Activated T-cell treated with anti-CD3 and anti-CD28 coated beads, Interleukin-2, amount 50 U/mL, for 72 hours (primary cell): ENCODE data around the gene RNASE13. TPM values are rescaled to one million over a fixed set of nuclear protein-coding genes. Genes with fewer than 3 reads are reported as not detected.
A peak's percentile ranks its signal among the peaks of the same experiment; 100 is the strongest.

Experiments used
- ATAC-seq, 2 donors: fragments of 150-1000 bp; cut with Tn5 transposase; replicated peaks in 1 of 2; 2 replicates each; pipeline ENCODE4 v1.10.0; 2021; ENCODE audit warnings: moderate library complexity in 2 of 2, mild to moderate bottlenecking in 1 of 2
- DNase-seq, 2 donors: peaks; one replicate each; pipeline ENCODE4 v3.0.0; 2021 to 2022; ENCODE audit warnings: mixed read lengths in 1 of 2
- H3K27ac Mint-ChIP-seq: one replicate; pipeline ENCODE4 v1.8.0; 2022; ENCODE audit warnings: mild to moderate bottlenecking, moderate library complexity, mixed read lengths
- H3K27me3 Mint-ChIP-seq: one replicate; pipeline ENCODE4 v1.8.0; 2022; ENCODE audit warnings: low read depth, mixed read lengths
- H3K36me3 Mint-ChIP-seq, 2 donors: one replicate each; pipeline ENCODE4 v1.8.0; 2022; ENCODE audit warnings: mixed read lengths in 2 of 2, mild to moderate bottlenecking in 1 of 2; ENCODE audit not compliant: insufficient read depth in 2 of 2
- H3K4me1 Mint-ChIP-seq: one replicate; pipeline ENCODE4 v1.8.0; 2022; ENCODE audit warnings: low read depth, mixed read lengths
- H3K4me3 Mint-ChIP-seq, 2 donors: one replicate each; pipeline ENCODE4 v1.8.0; 2022; ENCODE audit warnings: mild to moderate bottlenecking in 2 of 2, mixed read lengths in 2 of 2, moderate library complexity in 2 of 2
- H3K9me3 Mint-ChIP-seq, 2 donors: one replicate each; pipeline ENCODE4 v1.8.0; 2022; ENCODE audit warnings: mixed read lengths in 2 of 2
- total RNA-seq, 2 donors: library from RNA; stranded (reverse); gene quantifications; one replicate each; pipeline ENCODE4 v1.2.3, GENCODE V29; 2022

Gene RNASE13
- total RNA-seq, 2 donors from 2014 or later: not detected

GRCh38 chr14:21030531-21030930, 4.1 kb downstream of the RNASE13 start:
- no peaks in the 10 kb centered on the region for H3K27me3 Mint-ChIP-seq
- no peak overlapping the region for H3K4me3 Mint-ChIP-seq
- H3K36me3 Mint-ChIP-seq: no peaks in the 10 kb centered on the region
- H3K9me3 Mint-ChIP-seq: no peaks in the 10 kb centered on the region
- H3K27ac Mint-ChIP-seq: no peak overlapping the region
- ATAC-seq: no peak
- H3K4me1 Mint-ChIP-seq: no peaks in the 10 kb centered on the region
- no peak for DNase-seq

- Mint-ChIP-seq H3K36me3 (no peaks in the 10 kb centered on the region), H3K4me3 (no peak within 1 kb of the TSS), H3K27ac (no peak within 1 kb of the TSS), H3K27me3 (no peaks in the 10 kb centered on the region), H3K9me3 (no peaks in the 10 kb centered on the region), H3K4me1 (no peaks in the 10 kb centered on the region)
- no peak for ATAC-seq
- no peak for DNase-seq
Measured at GRCh38 chr14:21029917-21030316, 4.7 kb downstream of the RNASE13 start, which contains the start of gene TPPP2. Gene TPPP2, plus strand, starts transcription at chr14:21030217. Its CDS starts 365 bp downstream, at chr14:21030582.

DNA sequence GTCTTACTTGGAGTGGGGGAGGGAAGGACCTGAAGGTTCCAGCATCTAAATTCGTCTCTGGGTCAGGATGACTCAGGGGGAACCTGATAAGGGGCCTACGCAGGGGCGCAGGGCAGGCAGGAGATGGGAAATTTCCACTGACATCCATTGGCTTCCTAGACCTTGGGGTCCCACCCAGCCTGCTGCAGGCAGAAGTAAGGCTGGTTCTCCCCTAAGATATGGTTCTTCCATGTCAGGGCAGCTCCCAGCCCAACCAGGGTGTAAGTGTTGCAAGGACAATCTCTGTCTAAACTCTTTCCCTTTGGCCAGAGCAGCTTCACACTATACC, 7.7 kb downstream of the RNASE13 start:
- Mint-ChIP-seq H3K36me3 (no peaks in the 10 kb centered on the region), H3K9me3 (no peaks in the 10 kb centered on the region), H3K4me1 (peaks cover 10% of the 10 kb centered on the region), H3K27ac (no peak overlapping the region), H3K27me3 (peaks cover 19% of the 10 kb centered on the region), H3K4me3 (no peak overlapping the region)
- ATAC-seq: no peak
- DNase-seq: no peak

GRCh38 chr14:21026274-21026987, 8.2 kb downstream of the RNASE13 start:
- Mint-ChIP-seq H3K27ac (no peak overlapping the region), H3K36me3 (no peaks in the 10 kb centered on the region), H3K4me3 (no peak overlapping the region), H3K9me3 (no peaks in the 10 kb centered on the region), H3K4me1 (peaks cover 10% of the 10 kb centered on the region), H3K27me3 (peaks cover 19% of the 10 kb centered on the region)
- ATAC-seq (no peak), DNase-seq (no peak)

GRCh38 chr14:21025371-21026273, 9.0 kb downstream of the RNASE13 start:
- no peaks in the 10 kb centered on the region for H3K36me3 Mint-ChIP-seq
- peak overlapping the region; percentile 62 to 85 for H3K4me3 Mint-ChIP-seq
- H3K9me3 Mint-ChIP-seq: no peaks in the 10 kb centered on the region
- ATAC-seq (peak in 1 of 2 donors; percentile 6), DNase-seq (no peak)
- H3K27ac Mint-ChIP-seq: no peak overlapping the region
- peaks cover 19% of the 10 kb centered on the region for H3K27me3 Mint-ChIP-seq
- H3K4me1 Mint-ChIP-seq: peaks cover 10% of the 10 kb centered on the region

GRCh38 chr14:21024585-21025370, 9.8 kb downstream of the RNASE13 start, which contains the start of gene NDRG2:
Gene NDRG2, minus strand, starts transcription at chr14:21025061. Its CDS starts 1,746 bp downstream, at chr14:21023315.
- no peak within 1 kb of the TSS for H3K27ac Mint-ChIP-seq
- H3K9me3 Mint-ChIP-seq: no peaks in the 10 kb centered on the region

GRCh38 chr14:21023817-21024584, 10.6 kb downstream of the RNASE13 start:
- H3K4me3 Mint-ChIP-seq: peak overlapping the region; percentile 85 to 89
- peaks cover 19% of the 10 kb centered on the region for H3K27me3 Mint-ChIP-seq
- H3K9me3 Mint-ChIP-seq: no peaks in the 10 kb centered on the region
- ATAC-seq (peak in 1 of 2 donors; percentile 29), DNase-seq (peak; percentile 16 to 22)
- H3K36me3 Mint-ChIP-seq: no peaks in the 10 kb centered on the region
- H3K4me1 Mint-ChIP-seq: peaks cover 10% of the 10 kb centered on the region
- no peak overlapping the region for H3K27ac Mint-ChIP-seq

More at GRCh38 chr14:21024585-21025370, 9.8 kb downstream of the RNASE13 start, which contains the start of gene NDRG2:
- Mint-ChIP-seq H3K4me3 (peak within 1 kb of the TSS; percentile 85 to 89), H3K27me3 (peaks cover 19% of the 10 kb centered on the region), H3K4me1 (peaks cover 10% of the 10 kb centered on the region), H3K36me3 (no peaks in the 10 kb centered on the region)
- peak; percentile 87 to 88 for ATAC-seq
- DNase-seq: peak; percentile 73 to 76

- peaks cover 10% of the 10 kb centered on the region for H3K4me1 Mint-ChIP-seq
- no peaks in the 10 kb centered on the region for H3K36me3 Mint-ChIP-seq
- H3K27ac Mint-ChIP-seq: no peak overlapping the region
- H3K9me3 Mint-ChIP-seq: no peaks in the 10 kb centered on the region
- ATAC-seq (no peak), DNase-seq (no peak)
- peaks cover 19% of the 10 kb centered on the region for H3K27me3 Mint-ChIP-seq
- H3K4me3 Mint-ChIP-seq: no peak overlapping the region
Measured at GRCh38 chr14:21023174-21023573, 11.4 kb downstream of the RNASE13 start.

DNA sequence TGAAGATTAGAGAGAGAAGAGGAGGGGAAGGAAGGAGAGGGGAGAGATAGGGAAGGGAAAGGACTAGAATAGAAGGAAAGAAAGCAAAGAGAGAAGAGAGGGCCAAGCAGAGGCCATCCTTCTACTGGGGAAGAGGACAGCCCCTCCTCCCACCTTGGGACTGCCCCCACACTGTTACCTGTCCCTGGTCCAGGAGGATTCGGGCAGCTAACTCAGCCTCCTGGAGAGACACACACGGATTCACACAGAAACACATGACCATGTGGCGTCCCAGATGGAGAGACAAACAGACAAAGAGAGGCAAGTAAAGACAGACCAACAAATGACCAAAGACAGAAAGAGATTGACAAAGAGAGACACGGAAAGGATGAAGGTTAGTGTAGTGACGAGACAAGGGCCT, 11.9 kb downstream of the RNASE13 start:
- Mint-ChIP-seq H3K4me1 (peaks cover 10% of the 10 kb centered on the region), H3K9me3 (no peaks in the 10 kb centered on the region), H3K27me3 (peaks cover 19% of the 10 kb centered on the region), H3K27ac (no peak overlapping the region), H3K4me3 (peak overlapping the region in 1 of 2 donors; percentile 0), H3K36me3 (no peaks in the 10 kb centered on the region)
- ATAC-seq: no peak
- no peak for DNase-seq

DNA sequence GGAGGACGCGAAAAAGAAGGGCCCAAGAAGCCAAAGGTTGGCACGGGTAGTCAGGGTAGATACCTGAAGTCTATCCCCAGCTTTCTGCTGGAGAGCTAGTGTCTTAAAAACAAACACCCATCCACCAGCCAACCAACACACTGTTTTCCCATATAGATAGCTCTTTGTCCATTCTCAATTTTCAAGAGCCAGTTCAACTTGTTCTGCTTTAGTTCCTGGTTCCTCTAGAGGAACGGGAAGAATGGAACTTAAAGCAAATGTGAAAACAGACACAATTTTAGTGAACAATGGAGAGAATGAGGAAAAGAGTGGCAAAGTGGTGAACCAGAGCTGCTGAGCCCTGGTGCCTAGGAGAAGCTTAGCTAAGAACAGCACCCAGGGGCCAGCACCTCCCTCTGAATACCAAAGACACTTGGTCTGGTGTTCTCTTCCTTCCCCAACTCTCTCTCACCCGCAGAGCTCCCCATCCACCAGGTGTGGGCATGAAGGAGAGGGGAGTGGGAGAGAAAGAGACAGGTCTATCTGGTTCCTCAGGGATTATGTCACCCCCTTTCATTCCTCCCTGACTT, 13.5 kb downstream of the RNASE13 start:
- no peaks in the 10 kb centered on the region for H3K9me3 Mint-ChIP-seq
- peaks cover 19% of the 10 kb centered on the region for H3K27me3 Mint-ChIP-seq
- H3K4me3 Mint-ChIP-seq: no peak overlapping the region
- no peak overlapping the region for H3K27ac Mint-ChIP-seq
- H3K4me1 Mint-ChIP-seq: peaks cover 10% of the 10 kb centered on the region
- no peaks in the 10 kb centered on the region for H3K36me3 Mint-ChIP-seq
- DNase-seq: no peak
- ATAC-seq: no peak

DNA sequence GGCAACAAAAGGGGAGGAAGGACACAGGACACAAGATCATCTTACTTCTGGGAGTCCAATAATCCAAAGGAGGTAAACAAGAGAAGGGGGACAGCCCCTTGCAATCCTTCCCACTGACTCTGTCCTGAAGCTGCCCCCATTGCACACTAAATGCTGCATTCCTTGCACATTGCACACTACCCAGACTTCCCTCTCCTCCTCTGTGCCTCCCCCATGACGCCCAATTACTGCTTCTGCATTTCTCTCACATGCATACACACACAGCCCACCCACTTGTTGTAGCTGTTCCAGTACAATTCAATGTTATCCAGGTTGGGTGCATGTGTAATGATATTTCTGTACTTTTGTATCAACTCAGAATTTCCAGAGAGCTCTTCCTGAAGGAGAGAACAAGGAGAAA, 15.2 kb downstream of the RNASE13 start:
- peaks cover 17% of the 10 kb centered on the region for H3K27me3 Mint-ChIP-seq
- DNase-seq (no peak), ATAC-seq (no peak)
- H3K9me3 Mint-ChIP-seq: no peaks in the 10 kb centered on the region
- no peak overlapping the region for H3K27ac Mint-ChIP-seq
- no peaks in the 10 kb centered on the region for H3K36me3 Mint-ChIP-seq
- peaks cover 8% of the 10 kb centered on the region for H3K4me1 Mint-ChIP-seq
- H3K4me3 Mint-ChIP-seq: no peak overlapping the region

GRCh38 chr14:21018781-21019180, 15.8 kb downstream of the RNASE13 start:
- peaks cover 12% of the 10 kb centered on the region for H3K27me3 Mint-ChIP-seq
- H3K9me3 Mint-ChIP-seq: no peaks in the 10 kb centered on the region
- no peak for DNase-seq
- H3K36me3 Mint-ChIP-seq: no peaks in the 10 kb centered on the region
- H3K4me1 Mint-ChIP-seq: peaks cover 2% of the 10 kb centered on the region
- no peak overlapping the region for H3K27ac Mint-ChIP-seq
- no peak overlapping the region for H3K4me3 Mint-ChIP-seq
- no peak for ATAC-seq
